Activated T-helper 17 cell treated with anti-CD3 and anti-CD28 coated beads, Interleukin-2, amount 50 U/mL, for 72 hours (primary cell): ENCODE data around the gene MSRB1. TPM values are rescaled to one million over a fixed set of nuclear protein-coding genes. Genes with fewer than 3 reads are reported as not detected.
A peak's percentile ranks its signal among the peaks of the same experiment; 100 is the strongest.

ENCODE experiments used
- ATAC-seq: fragments of 150-1000 bp; cut with Tn5 transposase; replicated peaks from 2 replicates; pipeline ENCODE4 v1.10.0; 2021; ENCODE audit warnings: mild to moderate bottlenecking, moderate library complexity
- H3K27ac Mint-ChIP-seq: one replicate; pipeline ENCODE4 v1.8.0; 2022; ENCODE audit warnings: mixed read lengths
- H3K27me3 Mint-ChIP-seq: one replicate; pipeline ENCODE4 v1.8.0; 2022; ENCODE audit warnings: mixed read lengths
- H3K36me3 Mint-ChIP-seq: one replicate; pipeline ENCODE4 v1.8.0; 2022; ENCODE audit warnings: low read depth, mild to moderate bottlenecking, mixed read lengths
- H3K4me1 Mint-ChIP-seq: one replicate; pipeline ENCODE4 v1.8.0; 2022; ENCODE audit warnings: mixed read lengths
- H3K4me3 Mint-ChIP-seq: one replicate; pipeline ENCODE4 v1.8.0; 2022; ENCODE audit warnings: mild to moderate bottlenecking, mixed read lengths
- H3K9me3 Mint-ChIP-seq: one replicate; pipeline ENCODE4 v1.8.0; 2022; ENCODE audit warnings: mixed read lengths
- total RNA-seq, 2 donors: library from RNA; stranded (reverse); gene quantifications; one replicate each; pipeline ENCODE4 v1.2.3, GENCODE V29; 2022

Gene MSRB1, protein sequence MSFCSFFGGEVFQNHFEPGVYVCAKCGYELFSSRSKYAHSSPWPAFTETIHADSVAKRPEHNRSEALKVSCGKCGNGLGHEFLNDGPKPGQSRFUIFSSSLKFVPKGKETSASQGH
- total RNA-seq: 10 to 100 TPM; 31.5 to 34.3 TPM

DNA sequence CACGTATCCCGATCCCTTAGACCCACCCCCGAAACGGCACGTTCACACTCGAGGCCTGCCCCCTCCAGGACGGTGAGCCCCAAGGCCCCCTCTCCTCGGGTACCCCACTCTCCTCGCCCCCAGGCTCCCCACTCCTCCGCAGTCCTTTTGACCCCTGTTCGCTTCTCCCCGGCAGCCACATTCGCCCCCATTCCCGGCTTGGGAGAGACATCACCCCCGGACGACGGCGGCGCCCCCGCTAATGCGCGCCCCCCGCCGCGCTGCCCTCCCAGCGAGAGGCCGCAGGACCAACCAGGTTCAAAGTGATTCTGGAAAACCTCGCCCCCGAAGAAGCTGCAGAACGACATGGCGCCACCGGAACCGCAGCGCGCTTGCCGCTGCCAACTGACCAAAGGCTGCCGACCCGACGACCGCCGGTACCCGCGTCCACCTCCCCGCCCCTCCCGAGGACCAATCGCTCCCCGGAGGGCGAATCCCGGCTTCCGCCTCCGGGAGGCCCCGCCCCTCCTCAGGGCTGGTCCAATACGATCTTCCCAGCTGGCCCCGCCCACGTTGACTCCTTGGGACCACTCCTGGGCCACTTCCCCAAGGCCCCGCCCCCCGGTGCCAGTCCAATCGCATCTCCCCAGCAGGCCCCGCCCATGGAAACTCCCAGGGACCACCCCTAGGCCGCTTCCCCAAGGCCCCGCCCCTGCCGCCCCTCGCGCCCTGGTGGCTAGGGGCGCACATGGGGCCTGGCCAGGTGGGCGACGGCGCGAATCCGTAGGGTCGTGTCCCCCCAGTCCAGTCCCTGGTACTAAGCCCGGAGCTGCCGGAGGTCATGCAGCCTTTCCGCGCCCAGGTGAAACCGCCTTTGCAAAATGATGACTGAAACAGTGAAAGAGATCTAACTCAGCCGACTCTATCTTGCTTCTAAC lies at the start of gene MSRB1:
TSS of gene MSRB1 (minus strand) at position 390 of the 917 bp plus-strand sequence. CDS start at position 347, 43 bp downstream.
- Mint-ChIP-seq H3K9me3 (no peaks in the 10 kb centered on the region), H3K4me1 (peaks cover 12% of the 10 kb centered on the region), H3K36me3 (peaks cover 33% of the 10 kb centered on the region), H3K4me3 (peak within 1 kb of the TSS; percentile 86), H3K27me3 (no peaks in the 10 kb centered on the region), H3K27ac (peak within 1 kb of the TSS; percentile 85)
- peak; percentile 97 for ATAC-seq

DNA sequence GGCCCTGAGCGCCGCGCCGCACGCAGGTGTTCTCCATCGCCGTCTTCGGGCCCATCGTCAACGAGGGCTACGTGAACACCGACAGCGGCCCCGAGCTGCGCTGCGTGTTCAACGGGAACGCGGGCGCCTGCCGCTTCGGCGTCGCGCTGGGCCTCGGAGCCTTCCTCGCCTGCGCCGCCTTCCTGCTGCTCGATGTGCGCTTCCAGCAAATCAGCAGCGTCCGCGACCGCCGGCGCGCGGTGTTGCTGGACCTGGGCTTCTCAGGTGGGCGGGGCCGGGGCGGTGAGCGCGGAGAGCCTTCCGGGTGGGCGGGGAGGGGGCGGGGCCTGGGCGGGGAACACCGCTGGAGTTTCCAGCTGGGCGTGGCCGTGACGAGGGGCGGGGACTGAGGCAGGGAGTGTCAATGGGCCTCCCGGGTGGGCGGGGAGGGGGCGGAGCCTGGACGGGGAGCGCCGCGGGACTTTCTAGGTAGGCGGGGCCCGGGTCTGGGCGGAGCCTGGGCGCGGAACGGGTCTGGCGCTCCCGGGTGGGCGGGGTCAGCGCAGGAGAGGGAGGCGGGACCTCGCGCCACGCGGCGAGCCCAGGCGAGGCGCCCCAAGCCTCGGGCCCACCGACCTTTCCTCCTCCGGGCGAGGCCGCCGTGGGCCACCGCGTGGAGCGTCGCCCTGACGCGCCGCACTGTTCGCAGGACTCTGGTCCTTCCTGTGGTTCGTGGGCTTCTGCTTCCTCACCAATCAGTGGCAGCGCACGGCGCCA lies 49.1 kb upstream of the MSRB1 start:
- peak; percentile 67 for ATAC-seq
- H3K27ac Mint-ChIP-seq: no peak overlapping the region
- H3K27me3 Mint-ChIP-seq: peaks cover 7% of the 10 kb centered on the region
- H3K4me3 Mint-ChIP-seq: peak overlapping the region; percentile 76
- H3K4me1 Mint-ChIP-seq: no peaks in the 10 kb centered on the region
- H3K9me3 Mint-ChIP-seq: no peaks in the 10 kb centered on the region
- H3K36me3 Mint-ChIP-seq: peaks cover under 1% of the 10 kb centered on the region

DNA sequence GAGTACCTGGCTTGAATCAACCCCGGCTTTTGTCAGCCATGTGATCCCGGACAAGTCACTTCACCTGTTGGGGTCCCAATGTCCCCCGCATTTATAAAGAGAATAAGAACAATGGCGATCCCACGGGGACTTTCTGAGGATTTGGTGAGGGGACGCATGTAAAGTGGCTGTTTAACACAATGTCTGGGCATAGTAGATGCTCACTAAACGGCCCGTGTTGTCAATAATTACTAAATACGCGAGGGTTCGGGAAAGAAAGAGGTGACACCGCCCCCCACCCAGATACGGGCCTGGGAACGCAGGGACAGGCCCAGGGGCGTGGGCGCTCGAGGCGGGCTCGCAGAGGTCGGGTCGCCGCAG lies 48.6 kb upstream of the MSRB1 start:
- Mint-ChIP-seq H3K27ac (peak overlapping the region; percentile 48), H3K4me3 (peak overlapping the region; percentile 76), H3K27me3 (peaks cover 7% of the 10 kb centered on the region), H3K9me3 (no peaks in the 10 kb centered on the region), H3K4me1 (no peaks in the 10 kb centered on the region), H3K36me3 (no peaks in the 10 kb centered on the region)
- no peak for ATAC-seq

DNA sequence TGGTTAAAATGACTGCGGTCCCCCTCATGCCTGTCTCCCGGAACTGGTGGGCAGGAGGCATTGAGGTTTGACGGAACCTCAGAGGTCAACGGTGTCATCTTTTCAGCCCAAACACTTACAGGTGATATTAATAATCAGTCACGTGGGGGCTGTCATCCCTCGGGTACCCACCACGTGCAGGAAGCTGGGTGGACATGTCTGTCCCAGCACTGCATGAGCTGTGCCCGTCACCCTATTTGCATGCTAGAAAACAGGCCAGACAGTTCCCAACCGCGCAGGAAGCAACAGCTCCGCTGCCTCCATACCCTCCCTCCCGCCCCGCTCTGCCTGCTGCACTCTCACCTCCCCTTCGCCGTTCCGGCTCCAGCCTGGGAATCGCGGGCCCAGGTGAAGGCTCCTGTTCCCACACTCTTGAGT lies 48.1 kb upstream of the MSRB1 start:
- Mint-ChIP-seq H3K4me1 (no peaks in the 10 kb centered on the region), H3K4me3 (peak overlapping the region; percentile 76), H3K9me3 (no peaks in the 10 kb centered on the region), H3K36me3 (no peaks in the 10 kb centered on the region), H3K27ac (peak overlapping the region; percentile 48), H3K27me3 (peaks cover 7% of the 10 kb centered on the region)
- ATAC-seq: peak; percentile 60

DNA sequence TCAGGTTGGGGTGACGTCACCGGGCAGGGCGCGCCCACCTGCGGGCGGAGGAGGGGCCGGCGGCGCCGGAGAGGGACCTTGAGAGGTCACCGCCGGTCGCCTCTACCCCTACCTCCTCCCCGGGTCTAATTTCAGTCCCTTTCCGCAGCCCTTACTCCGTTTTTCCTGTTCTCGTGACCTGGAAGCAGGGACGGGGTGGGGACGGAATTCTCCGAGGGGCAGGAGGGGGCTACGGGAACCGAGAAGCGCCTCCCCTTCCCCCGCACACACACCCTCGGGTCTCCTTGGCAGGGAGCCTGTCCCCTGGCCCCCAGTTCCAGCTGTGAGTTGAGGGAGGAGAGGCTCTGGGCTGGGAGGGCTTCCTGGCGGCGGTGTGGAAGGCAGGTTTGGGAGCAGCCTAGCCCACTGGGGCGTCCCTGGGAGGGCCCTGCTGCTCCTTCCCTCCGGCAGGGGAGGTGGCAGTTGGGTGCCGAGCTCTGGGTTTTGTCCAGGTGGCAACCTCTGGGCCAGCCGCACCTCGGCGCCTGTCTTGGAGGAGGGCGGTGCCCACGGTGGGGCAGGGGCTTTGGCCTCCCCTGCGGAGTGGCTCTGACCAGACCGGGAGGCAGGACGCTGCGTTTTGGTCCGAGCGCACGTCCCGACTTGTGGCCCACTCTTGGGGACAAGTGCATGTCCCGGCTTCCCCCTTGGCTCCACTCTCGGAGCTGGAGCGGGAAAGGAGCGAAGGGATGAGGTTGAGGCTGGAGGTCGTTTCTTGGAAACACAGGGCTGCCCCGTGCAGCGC lies 47.5 kb upstream of the MSRB1 start:
- Mint-ChIP-seq H3K36me3 (no peaks in the 10 kb centered on the region), H3K27me3 (peaks cover 7% of the 10 kb centered on the region), H3K9me3 (no peaks in the 10 kb centered on the region), H3K27ac (no peak overlapping the region), H3K4me3 (peak overlapping the region; percentile 76), H3K4me1 (no peaks in the 10 kb centered on the region)
- ATAC-seq: peak; percentile 16

DNA sequence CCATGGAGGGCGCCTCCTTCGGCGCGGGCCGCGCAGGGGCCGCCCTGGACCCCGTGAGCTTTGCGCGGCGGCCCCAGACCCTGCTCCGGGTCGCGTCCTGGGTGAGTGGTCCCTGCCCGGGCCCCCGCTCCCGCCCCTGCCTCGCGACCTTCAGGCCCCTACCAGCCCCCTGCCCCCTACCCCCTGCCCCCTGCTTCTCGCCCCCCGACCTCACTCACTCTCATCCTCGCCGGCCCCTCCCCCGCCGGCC lies 47.0 kb upstream of the MSRB1 start:
- H3K4me3 Mint-ChIP-seq: peak overlapping the region; percentile 76
- no peaks in the 10 kb centered on the region for H3K9me3 Mint-ChIP-seq
- H3K27me3 Mint-ChIP-seq: peaks cover 7% of the 10 kb centered on the region
- no peaks in the 10 kb centered on the region for H3K36me3 Mint-ChIP-seq
- H3K4me1 Mint-ChIP-seq: no peaks in the 10 kb centered on the region
- no peak for ATAC-seq
- no peak overlapping the region for H3K27ac Mint-ChIP-seq

DNA sequence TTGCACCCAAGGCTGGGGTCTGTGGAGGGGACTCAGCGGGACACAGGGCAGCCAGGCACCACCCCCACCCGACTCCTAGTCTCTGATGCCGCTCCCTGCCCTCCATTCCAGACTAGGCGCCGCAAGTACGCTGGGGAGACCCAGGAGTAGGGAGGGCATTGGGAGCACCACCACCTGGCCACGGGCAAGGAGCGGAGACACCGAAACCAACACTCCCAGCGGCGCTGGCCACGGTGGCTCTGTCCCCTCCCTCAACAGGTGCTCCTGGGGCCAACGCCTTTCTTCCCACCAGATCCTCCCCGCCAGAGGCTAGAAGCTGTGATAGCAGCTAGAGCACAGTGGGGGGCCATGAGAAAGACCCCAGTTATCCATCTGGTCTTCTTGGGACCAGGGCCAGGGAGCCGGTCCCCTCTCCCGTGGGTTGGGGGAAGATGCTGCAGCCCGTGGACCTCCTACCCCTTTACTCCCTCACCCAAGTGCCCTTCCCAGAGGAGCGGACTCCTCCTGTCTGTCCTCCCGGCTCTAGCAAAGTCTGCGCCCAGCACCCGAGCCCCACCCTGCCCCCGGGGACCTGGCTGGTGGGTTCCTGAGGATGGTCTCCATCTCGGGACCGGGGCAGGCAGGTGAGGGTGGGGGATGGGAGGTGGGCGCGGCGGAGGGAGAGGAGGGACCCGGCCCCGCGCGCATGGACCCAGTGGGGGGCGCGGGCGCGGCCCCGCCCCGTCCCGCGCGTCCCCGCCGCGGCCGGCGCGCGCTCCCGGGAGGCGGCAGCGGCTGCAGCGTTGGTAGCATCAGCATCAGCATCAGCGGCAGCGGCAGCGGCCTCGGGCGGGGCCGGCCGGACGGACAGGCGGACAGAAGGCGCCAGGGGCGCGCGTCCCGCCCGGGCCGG lies 46.5 kb upstream of the MSRB1 start, which contains the start of gene SYNGR3:
TSS of gene SYNGR3 (plus strand) at position 762 of the 892 bp plus-strand sequence. CDS start 133 bp downstream, outside the sequence.
- Mint-ChIP-seq H3K36me3 (no peaks in the 10 kb centered on the region), H3K4me1 (no peaks in the 10 kb centered on the region), H3K27ac (no peak within 1 kb of the TSS), H3K27me3 (peaks cover 7% of the 10 kb centered on the region), H3K4me3 (peak within 1 kb of the TSS; percentile 76), H3K9me3 (no peaks in the 10 kb centered on the region)
- no peak for ATAC-seq

DNA sequence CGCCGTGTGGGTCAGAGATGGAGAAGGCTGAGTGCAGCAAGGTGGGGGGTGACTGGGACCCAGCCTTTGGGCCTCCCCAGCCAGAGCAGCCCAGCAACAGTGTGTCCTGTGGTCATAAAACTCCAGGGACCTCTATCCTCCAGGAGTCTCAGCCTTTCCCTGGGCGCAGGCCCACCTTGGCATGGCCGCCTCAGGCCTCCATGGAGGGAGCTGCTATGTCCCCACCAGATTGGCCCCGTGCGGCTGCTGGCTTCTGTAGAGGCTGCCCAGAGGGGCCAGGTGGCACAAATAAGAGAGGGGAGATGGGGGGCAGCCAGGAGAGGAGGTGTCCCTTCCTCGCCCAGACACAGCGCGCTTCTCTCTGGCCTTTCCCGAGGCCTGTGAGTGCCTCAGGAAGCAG lies 44.2 kb upstream of the MSRB1 start:
- Mint-ChIP-seq H3K27me3 (peaks cover 11% of the 10 kb centered on the region), H3K36me3 (no peaks in the 10 kb centered on the region), H3K4me1 (no peaks in the 10 kb centered on the region), H3K27ac (no peak overlapping the region), H3K9me3 (no peaks in the 10 kb centered on the region), H3K4me3 (no peak overlapping the region)
- ATAC-seq: no peak

DNA sequence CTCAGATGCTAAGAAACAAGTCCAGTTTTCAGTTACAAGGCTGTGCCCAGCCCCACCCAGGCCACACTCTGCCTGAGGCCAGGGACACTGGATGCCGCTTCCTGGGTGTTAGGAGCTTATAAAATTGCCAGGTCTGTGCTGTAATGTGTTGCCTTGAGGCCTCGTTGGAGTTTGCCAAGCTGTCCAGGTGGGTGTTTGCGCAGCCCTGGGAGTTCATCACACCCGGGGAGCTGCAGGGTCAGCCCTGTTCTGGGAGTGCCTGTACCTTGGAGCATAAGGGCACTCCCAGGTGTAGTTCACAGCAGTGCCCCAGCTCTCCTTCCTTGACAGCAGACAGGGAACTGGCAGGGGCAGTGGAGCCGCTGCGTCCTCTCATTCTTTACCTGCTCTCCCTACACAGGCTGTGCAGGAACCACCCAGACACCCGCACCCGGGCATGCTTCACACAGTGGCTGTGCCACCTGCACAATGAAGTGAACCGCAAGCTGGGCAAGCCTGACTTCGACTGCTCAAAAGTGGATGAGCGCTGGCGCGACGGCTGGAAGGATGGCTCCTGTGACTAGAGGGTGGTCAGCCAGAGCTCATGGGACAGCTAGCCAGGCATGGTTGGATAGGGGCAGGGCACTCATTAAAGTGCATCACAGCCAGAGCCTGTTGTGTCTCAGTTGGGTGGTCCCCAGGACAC lies 42.6 kb upstream of the MSRB1 start:
- no peak overlapping the region for H3K27ac Mint-ChIP-seq
- no peaks in the 10 kb centered on the region for H3K4me1 Mint-ChIP-seq

DNA sequence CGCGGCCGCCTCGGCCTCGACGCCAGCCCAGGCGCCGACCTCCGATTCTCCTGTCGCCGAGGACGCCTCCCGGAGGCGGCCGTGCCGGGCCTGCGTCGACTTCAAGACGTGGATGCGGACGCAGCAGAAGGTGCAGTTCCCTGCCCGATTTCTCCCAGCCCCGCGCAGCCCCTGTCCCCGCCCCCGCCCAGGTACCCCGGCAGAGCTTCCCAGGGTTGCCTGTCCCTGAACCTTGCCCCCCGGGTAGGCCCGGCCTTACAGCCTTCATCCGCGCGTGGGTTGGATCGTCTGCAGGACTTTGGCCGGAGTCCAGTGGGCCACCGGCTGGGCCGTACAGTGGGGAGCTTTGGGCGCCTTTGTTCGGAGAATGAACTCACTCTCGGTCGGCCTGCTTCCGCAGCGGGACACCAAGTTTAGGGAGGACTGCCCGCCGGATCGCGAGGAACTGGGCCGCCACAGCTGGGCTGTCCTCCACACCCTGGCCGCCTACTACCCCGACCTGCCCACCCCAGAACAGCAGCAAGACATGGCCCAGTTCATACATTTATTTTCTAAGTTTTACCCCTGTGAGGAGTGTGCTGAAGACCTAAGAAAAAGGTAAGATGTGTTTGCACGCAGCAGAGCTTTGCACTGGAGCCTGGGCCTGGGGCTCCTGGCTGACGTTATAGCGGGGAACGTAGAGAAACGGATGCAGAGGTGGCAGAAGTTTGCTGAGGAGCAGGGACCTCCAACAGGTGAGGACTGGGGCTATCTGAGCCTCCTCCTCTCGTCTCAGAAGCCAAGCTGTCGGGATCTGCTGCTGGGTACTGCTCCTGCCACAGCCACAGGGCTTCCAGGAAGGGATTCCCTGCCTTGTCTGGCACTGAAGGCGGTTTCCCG lies 41.6 kb upstream of the MSRB1 start:
- Mint-ChIP-seq H3K36me3 (no peaks in the 10 kb centered on the region), H3K9me3 (no peaks in the 10 kb centered on the region), H3K4me1 (no peaks in the 10 kb centered on the region), H3K27me3 (peaks cover 14% of the 10 kb centered on the region), H3K27ac (peak overlapping the region; percentile 61), H3K4me3 (peak overlapping the region; percentile 79)
- peak; percentile 34 for ATAC-seq

More for the DNA sequence above, 42.6 kb upstream of the MSRB1 start:
- Mint-ChIP-seq H3K36me3 (no peaks in the 10 kb centered on the region), H3K9me3 (no peaks in the 10 kb centered on the region), H3K4me3 (peak overlapping the region; percentile 79), H3K27me3 (peaks cover 14% of the 10 kb centered on the region)
- no peak for ATAC-seq

DNA sequence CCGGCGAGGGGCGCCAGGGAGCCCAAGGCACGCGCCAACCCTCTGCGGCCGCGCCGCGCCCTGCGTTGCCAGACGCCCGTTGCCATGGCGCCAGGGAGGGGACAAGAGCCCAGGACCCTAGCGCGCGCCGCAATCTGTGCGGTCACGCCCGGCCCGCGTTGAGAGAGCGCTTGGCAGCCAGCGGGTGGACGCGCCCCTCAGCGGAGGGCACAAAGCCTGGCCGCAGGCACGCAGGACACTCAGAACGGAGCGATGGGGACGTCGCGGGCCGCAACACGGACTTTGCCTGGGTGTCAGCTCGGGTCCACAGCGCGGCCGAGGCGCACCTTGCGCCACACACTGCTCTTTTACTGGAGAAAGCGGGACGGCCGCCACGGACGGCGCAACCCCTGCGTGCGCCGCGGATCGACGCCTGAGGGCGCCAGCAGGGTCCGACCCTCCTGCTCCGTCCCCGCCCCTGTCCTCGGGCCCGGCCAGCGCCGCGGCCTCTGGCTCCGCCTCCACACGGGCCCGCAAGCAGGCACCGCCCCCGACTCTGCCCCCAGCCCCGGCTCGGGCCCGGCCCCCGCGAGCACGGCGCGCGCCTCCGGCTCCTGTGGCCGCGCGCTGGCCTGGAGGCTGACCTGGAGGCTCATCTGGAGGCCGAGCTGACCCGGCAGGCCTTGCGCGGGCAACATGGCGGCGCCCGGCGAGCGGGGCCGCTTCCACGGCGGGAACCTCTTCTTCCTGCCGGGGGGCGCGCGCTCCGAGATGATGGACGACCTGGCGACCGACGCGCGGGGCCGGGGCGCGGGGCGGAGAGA lies 40.7 kb upstream of the MSRB1 start, which contains the start of gene GFER:
TSS of gene GFER (plus strand) at position 650 of the 803 bp plus-strand sequence. CDS start at position 676, 26 bp downstream.
- H3K9me3 Mint-ChIP-seq: no peaks in the 10 kb centered on the region
- peaks cover 11% of the 10 kb centered on the region for H3K27me3 Mint-ChIP-seq
- no peaks in the 10 kb centered on the region for H3K4me1 Mint-ChIP-seq
- peaks cover 2% of the 10 kb centered on the region for H3K36me3 Mint-ChIP-seq
- peak; percentile 92 for ATAC-seq
- peak within 1 kb of the TSS; percentile 79 for H3K4me3 Mint-ChIP-seq
- H3K27ac Mint-ChIP-seq: peak within 1 kb of the TSS; percentile 61
